Keratinocyte (primary cell): ENCODE measurements around the gene TCF7. TPM values are rescaled to one million over a fixed set of nuclear protein-coding genes. Genes with fewer than 3 reads are reported as not detected.

ENCODE experiments used
- DNase-seq: peaks from one replicate; pipeline ENCODE4 v3.0.0-alpha.2; 2011; ENCODE audit warnings: low read depth, missing footprints, low spot score
- FAIRE-seq: peaks from 2 replicates; lab custom pipeline; 2011; peaks lifted over from hg19 to GRCh38; lab: Jason Lieb, UNC
- H2AFZ ChIP-seq: 2 replicates; pipeline ENCODE4 v1.6.0; 2012; ENCODE audit warnings: low read length, control low read depth, inconsistent platforms; ENCODE audit not compliant: control insufficient read depth
- H3K27ac ChIP-seq: 2 replicates; pipeline ENCODE4 v1.5.1; 2011; ENCODE audit warnings: low read length; ENCODE audit not compliant: control insufficient read depth, insufficient read depth
- H3K27me3 ChIP-seq: 3 replicates; pipeline ENCODE4 v1.6.0; 2011; ENCODE audit warnings: low read length; ENCODE audit not compliant: control insufficient read depth, insufficient read depth; ENCODE audit errors: extremely low read depth
- H3K36me3 ChIP-seq, 2 experiments: 2 replicates in 1 of 2; 3 replicates in 1 of 2; pipeline ENCODE4 v1.5.1; 2011; ENCODE audit warnings: low read length in 2 of 2, mild to moderate bottlenecking in 1 of 2; ENCODE audit not compliant: control insufficient read depth in 2 of 2, insufficient read depth in 2 of 2; ENCODE audit errors: extremely low read depth in 1 of 2
- H3K4me1 ChIP-seq: 3 replicates; pipeline ENCODE4 v1.5.1; 2011; ENCODE audit warnings: low read length; ENCODE audit not compliant: control insufficient read depth, insufficient read depth; ENCODE audit errors: extremely low read depth
- H3K4me2 ChIP-seq: 3 replicates; pipeline ENCODE4 v1.6.0; 2011; ENCODE audit warnings: low read depth, low read length; ENCODE audit not compliant: control insufficient read depth, insufficient read depth; ENCODE audit errors: extremely low read depth
- H3K4me3 ChIP-seq, 3 experiments: fragments of 200-600 bp in 1 of 3; sonication (generic) in 1 of 3; 2 replicates in 2 of 3; 3 replicates in 1 of 3; pipeline ENCODE4 v1.5.1; 2011 to 2016; ENCODE audit warnings: low read length in 3 of 3, mild to moderate bottlenecking in 3 of 3, control low read depth in 2 of 3, inconsistent platforms in 1 of 3, low read depth in 1 of 3, mixed read lengths in 1 of 3, mixed run types in 1 of 3, moderate library complexity in 1 of 3; ENCODE audit not compliant: control insufficient read depth in 2 of 3, insufficient read depth in 2 of 3; ENCODE audit errors: extremely low read depth in 1 of 3
- H3K79me2 ChIP-seq: 2 replicates; pipeline ENCODE4 v1.6.0; 2012; ENCODE audit warnings: low read length; ENCODE audit not compliant: control insufficient read depth, insufficient read depth
- H3K9ac ChIP-seq: 3 replicates; pipeline ENCODE4 v1.6.0; 2011; ENCODE audit warnings: low read length; ENCODE audit not compliant: control insufficient read depth, insufficient read depth; ENCODE audit errors: extremely low read depth
- H3K9me1 ChIP-seq: 3 replicates; pipeline ENCODE4 v1.6.0; 2011; ENCODE audit warnings: low read length; ENCODE audit not compliant: control insufficient read depth, insufficient read depth; ENCODE audit errors: extremely low read depth
- H3K9me3 ChIP-seq: 2 replicates; pipeline ENCODE4 v1.5.1; 2012; ENCODE audit warnings: low read depth, low read length; ENCODE audit not compliant: control insufficient read depth
- H4K20me1 ChIP-seq: 3 replicates; pipeline ENCODE4 v1.6.0; 2011; ENCODE audit warnings: low read length; ENCODE audit not compliant: control insufficient read depth, insufficient read depth; ENCODE audit errors: extremely low read depth
- CTCF ChIP-seq, 3 experiments: IDR thresholded peaks in 1 of 3; conservative IDR thresholded peaks in 1 of 3; optimal IDR thresholded peaks in 1 of 3; 2 replicates in 2 of 3; 3 replicates in 1 of 3; pipeline versions ENCODE3 to v1.5.1; 2011; ENCODE audit warnings: low read length in 3 of 3, mild to moderate bottlenecking in 3 of 3, moderate library complexity in 2 of 3, control low read depth in 1 of 3, inconsistent platforms in 1 of 3; ENCODE audit not compliant: insufficient read depth in 2 of 3; ENCODE audit errors: extremely low read depth in 1 of 3
- EZH2 ChIP-seq: IDR thresholded peaks from one replicate; pipeline ENCODE4 v1.6.1; 2012; ENCODE audit warnings: inconsistent platforms, mild to moderate bottlenecking, low read length, moderate library complexity
- dilution Hi-C: fragments of 300-500 bp; cut with MboI; formaldehyde crosslinking; loops from one replicate; pipeline ENCODE4 v1.7.0; 2020; ENCODE audit warnings: low sequenced_read_pairs; ENCODE audit not compliant: extremely low pct_ligation_motif_present
- polyA plus RNA-seq, 5 experiments: library from polyadenylated mRNA; depleted of rRNA in 3 of 5; stranded (reverse) in 3 of 5; stranded (forward) in 1 of 5; unstranded in 1 of 5; fragments of >200 nt; gene quantifications; 1 replicate in 1 of 5; 2 replicates in 3 of 5; 3 replicates in 1 of 5; pipeline versions ENCODE4 v1.2.1 to v1.2.3, GENCODE V29; 2011 to 2012; ENCODE audit warnings: missing spikeins in 2 of 5, low read depth in 1 of 5, low replicate concordance in 1 of 5

TCF7 gene
- polyA plus RNA-seq, 1 donor (not counting 4 experiments of a cell fraction or from before 2014, with no cell fraction given): 0.84 TPM

DNA sequence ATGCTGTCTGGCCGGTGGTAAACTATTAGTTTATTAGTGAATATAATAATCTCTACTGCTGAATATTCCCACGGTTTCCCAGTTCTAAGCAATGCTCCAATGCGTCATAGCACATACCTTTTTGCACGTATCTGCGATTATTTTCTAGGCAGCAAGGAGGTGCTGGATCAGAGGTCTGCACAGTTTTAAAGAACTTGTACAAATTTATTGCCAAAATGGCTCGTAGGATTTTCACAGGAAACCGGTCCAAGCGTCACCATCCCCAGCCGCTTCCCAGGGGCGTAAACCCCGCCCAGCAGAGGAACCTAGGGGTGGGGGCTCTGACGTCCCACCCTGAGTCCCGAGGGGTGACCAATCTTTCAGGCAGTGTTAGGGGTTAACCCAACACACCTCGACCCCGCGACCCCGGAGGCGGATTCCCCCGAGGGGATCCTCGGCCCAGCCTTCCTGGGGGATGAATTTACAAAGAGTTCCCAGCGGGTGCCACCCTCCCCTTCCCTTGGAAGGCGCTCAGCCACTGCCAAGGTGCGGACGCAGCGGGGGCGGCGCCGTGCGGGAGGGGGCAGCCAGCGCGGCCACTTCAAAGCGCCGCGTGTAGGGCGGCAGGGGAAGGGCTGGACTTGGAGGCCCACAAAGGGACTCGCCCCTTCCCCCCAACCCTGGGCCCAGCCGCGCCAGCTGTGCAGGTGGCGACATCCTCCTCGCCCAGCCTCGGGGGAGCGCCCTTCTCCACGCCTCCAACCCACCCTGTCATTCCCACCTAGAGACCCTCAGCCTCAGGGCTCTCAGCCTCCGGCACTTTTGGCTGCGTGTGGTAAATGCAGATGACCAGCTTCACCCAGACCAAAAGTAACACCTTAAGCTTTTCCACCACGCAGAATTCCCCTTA lies 43.5 kb upstream of the TCF7 start:
- TF ChIP-seq CTCF (optimal IDR thresholded peaks at IDR 0.05 in 1 of 3, IDR thresholded peaks at IDR 0.05 in 1 of 3, conservative IDR thresholded peaks at IDR 0.05 in 1 of 3; ENCODE audit: extremely low read depth in 1 of 3, insufficient read depth in 2 of 3, low read length in 3 of 3) (peak in 2 of 3 experiments; percentile 7 to 34), EZH2 (no peak)
- no peak overlapping the region for H3K27ac ChIP-seq
- no peaks in the 10 kb centered on the region for H3K9me1 ChIP-seq
- DNase-seq (no peak), FAIRE-seq (no peak)
- H3K27me3 ChIP-seq: peaks cover 19% of the 10 kb centered on the region
- H3K79me2 ChIP-seq: no peaks in the 10 kb centered on the region
- H4K20me1 ChIP-seq: no peaks in the 10 kb centered on the region
- H3K9ac ChIP-seq: peak overlapping the region; percentile 59
- dilution Hi-C loops: no loop called here
- peak overlapping the region; percentile 84 for H3K4me2 ChIP-seq
- H3K9me3 ChIP-seq: no peaks in the 10 kb centered on the region
- H3K4me1 ChIP-seq: peaks cover 6% of the 10 kb centered on the region
- H2AFZ ChIP-seq: peak overlapping the region; percentile 69
- peak overlapping the region; percentile 29 to 53 (median 45) for H3K4me3 ChIP-seq
- no peaks in the 10 kb centered on the region for H3K36me3 ChIP-seq

- Histone ChIP-seq H3K4me2 (peak overlapping the region; percentile 84), H3K27ac (no peak overlapping the region), H3K4me3 (peak overlapping the region in 1 of 3 experiments; percentile 45), H4K20me1 (no peaks in the 10 kb centered on the region), H3K36me3 (no peaks in the 10 kb centered on the region), H3K9me1 (no peaks in the 10 kb centered on the region), H3K4me1 (peaks cover 6% of the 10 kb centered on the region), H3K79me2 (no peaks in the 10 kb centered on the region), H3K9me3 (no peaks in the 10 kb centered on the region), H2AFZ (no peak overlapping the region), H3K9ac (no peak overlapping the region), H3K27me3 (peaks cover 19% of the 10 kb centered on the region)
- DNase-seq: no peak
- TF ChIP-seq EZH2 (no peak), CTCF (optimal IDR thresholded peaks at IDR 0.05 in 1 of 3, IDR thresholded peaks at IDR 0.05 in 1 of 3, conservative IDR thresholded peaks at IDR 0.05 in 1 of 3; ENCODE audit: extremely low read depth in 1 of 3, insufficient read depth in 2 of 3, low read length in 3 of 3) (no peak)
- no peak for FAIRE-seq
- dilution Hi-C loops: no loop called here
These were observed 42.8 kb upstream of the TCF7 start for GRCh38 chr5:134071614-134072207.
